Ammon's horn (tissue), 1 donor: Measurements from ENCODE around the gene PLD6.

Source experiments
- DNase-seq: peaks from one replicate; pipeline ENCODE4 v3.0.0-alpha.2; 2016; ENCODE audit warnings: low spot score

PLD6 gene

DNA sequence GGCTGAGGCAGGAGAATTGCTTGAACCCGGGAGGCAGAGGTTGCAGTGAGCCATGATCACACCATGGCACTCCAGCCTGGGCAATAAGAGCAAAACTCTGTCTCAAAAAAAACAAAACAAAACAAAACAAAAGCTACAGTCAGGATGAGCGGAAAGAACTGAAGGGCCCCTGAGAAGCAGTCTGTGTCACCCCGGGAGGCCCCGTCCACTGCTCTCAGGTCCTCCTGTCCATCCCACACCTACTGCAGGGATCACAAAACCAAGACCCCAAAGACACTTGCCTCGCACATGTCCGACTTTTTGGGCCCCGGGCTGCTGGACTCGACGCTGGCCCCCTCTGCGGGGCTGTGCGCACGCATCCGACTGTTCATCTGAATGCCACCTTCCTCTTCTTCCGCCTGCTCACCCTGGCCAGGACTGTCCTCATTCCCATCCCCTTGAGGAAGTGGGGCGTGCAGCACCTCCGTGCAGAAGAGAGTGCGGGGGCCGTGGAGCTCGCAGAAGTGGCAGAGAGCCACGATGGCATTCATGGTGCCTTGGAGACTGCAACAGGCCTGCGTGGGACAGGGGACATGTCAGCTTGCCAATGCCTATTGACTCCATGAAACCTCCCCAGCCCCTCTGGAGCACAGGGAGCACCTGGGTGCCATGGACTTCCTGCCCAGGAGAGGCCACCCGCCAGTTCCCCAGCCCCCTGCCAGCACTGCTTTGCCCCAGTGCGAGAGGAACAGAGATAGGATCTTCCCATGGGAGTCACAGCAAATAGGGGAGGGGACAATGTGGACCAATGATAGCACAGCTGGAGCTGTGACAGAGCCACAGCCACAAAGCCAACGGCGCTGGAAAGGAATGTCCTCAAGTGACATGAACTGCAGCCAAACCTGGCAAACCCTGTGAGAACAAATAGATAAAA, 21.7 kb upstream of the PLD6 start:
- DNase-seq: no peak

GRCh38 chr17:17226451-17227265, 20.5 kb upstream of the PLD6 start:
- DNase-seq: no peak

- DNase-seq: no peak
Observed at GRCh38 chr17:17225901-17226300, 19.8 kb upstream of the PLD6 start.

DNA sequence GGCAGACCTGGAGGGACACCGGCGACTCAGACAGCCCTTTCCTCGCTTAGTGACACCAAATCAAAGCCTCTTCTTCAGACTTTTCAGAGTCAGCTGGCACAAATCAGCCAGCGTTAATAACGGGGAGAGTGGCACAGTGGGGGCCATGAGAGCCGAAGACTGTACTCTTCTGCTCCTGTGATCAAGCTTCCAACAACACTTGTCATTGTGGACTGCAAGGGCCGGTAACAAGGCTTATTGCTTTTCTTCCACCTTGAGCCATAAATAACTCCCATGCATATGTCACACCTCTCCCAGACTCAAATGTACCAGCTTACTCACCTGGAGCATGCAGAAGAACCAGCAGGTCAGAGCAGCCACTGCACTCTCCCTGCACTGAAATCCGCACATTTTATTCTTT, 18.0 kb upstream of the PLD6 start:
- no peak for DNase-seq

DNA sequence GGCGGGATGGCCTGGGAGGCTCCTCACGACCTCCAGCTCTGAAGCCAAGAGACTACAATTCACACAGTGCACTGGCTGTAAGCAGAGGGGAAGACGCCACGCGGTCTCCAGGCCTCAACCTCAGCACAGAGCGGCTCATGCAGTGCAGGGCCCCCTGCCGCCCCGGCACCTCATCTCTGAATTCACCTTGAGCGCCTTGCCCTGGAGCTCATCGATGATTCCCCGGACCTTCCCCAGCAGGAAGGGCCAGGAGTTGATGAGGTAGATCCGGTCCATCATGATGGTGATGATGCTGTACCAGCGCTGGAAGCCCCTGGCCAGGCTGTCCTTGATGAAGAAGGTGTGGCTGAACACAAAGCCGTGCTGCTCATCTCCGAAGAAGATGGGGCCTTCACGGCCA, 17.6 kb upstream of the PLD6 start:
- DNase-seq: no peak

DNA sequence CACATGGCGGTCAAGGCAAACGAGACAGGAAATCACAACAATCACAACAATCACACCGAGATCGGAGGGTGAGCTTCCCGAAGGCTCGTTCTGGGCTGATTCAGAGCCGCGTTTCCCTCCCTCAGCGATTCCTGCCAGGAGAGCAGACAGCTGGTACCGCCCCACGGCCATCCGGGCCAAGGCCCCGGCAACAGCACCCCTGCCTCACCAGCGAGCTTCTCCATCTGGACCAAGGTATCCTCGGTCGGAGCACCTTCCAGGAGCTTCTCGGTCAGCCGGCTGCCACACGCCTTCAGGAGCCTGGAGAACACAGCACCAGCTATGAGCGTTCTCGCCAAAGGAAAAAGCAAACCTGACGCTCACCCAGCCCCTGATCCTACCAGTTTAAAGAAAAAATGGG, 15.2 kb upstream of the PLD6 start:
- no peak for DNase-seq

DNA sequence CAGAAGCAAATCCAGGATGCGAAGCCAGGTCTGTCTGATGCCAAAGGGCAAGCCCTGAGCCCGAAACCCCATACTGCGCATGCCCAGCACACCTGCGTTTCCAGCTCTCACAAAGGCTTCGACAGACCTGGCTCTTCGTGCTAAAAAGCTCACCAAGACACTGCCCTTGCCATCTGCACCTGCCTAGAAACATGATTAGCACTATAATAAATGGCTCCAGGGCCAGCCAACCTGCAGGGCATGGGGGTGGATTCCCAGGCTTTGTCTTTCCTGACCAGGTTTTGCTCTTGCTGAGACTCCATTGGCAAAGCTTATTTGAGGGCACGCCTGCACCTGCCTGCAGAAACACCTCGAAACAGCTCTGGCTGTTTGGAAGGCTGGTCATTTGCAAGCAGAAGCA, 14.4 kb upstream of the PLD6 start:
- DNase-seq: no peak

DNA sequence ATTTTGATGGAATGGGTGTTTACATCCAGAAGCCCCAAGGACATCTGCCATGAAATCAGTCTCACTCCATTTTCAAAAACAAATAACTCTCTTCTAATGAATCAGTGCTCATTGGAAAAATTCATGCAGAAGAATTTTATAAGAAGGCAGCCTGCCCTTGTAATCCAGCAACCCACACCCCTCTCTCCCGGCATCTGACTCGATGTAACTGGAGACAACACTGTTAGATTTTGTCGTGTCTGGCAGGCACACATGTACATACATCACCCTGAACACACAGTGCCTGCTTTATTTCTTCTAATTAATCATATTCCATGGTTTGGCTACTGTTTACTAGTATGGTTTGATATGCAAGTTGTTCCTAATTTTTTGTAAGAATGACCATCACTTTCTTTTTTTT, 11.9 kb upstream of the PLD6 start:
- DNase-seq: no peak

DNA sequence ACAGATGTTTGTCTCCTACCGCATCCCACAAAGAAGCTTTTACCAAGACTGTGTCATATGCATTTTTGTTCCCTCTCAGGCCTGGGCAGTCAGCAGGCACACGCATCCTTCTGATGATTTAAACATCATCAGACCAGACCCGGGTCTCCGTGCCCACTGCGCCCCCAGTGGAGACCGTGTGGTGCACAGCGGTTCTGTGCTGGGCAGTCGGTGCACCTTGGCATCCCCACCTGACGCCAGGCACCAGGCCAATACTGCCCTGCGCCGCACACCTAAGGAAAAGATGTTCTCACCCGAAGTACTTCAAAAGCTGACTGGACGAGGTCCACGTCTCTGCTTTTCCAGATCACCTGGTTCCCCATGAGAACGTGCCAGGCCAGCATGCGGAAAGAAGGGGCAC, 10.6 kb upstream of the PLD6 start:
- no peak for DNase-seq

DNA sequence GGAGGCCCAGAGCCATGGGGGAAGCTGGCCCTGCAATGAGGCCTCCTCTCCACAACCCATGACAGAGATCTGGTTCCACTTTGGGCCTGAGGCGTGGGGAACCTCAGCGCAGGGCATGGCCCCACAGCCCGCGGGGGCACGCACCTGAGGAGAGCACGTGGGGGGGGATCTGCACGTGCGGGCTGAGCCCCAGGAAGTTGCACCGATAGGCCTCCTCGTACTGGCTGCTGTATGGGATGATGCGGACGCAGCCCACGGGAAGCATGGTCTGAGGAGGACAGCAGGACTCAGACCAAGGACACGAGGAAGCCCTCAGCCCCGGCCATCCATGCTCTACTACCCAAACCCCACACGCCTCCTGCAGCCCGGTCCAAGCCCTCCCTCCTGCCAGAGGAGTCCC, 10.1 kb upstream of the PLD6 start:
- no peak for DNase-seq

- no peak for DNase-seq
Observed at GRCh38 chr17:17215575-17215974, 9.4 kb upstream of the PLD6 start.

DNA sequence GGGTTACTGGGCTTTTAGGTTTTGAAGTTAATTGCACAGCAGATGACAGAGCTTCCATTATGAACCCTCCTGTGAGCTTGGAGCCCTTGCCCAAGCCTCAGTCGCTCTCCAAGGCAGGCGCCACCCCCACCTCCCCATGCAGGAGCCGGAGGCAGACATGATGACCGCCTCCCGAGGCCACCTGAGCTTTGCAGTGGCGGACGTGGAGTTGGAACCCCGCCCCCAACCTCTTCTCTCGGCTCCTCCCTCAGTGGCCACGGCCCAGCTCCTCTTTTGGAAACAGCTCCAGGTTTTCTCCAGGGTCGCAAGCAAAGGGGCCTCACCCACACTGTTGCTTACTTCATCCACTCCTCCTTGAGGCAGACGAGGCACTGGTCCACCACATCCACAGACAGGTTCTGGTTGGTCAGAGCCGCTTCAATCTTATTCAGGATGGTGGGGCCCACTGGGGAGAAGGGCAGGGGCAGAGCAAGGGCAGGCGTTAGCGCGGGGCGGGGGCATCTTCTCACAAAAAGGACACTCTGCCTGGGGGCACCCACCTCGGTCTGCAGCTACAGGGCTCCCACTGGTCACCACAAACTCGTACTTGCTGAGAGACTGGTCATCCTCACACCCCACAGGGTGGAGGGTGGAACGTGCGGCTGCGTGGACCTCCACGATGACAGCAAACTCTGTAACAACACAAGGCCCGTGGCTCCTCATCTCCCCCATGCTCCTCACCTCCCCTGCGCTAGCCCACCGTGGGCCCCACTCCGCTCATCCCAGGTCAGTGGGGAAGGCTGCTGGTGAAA, 8.7 kb upstream of the PLD6 start:
- no peak for DNase-seq

DNA sequence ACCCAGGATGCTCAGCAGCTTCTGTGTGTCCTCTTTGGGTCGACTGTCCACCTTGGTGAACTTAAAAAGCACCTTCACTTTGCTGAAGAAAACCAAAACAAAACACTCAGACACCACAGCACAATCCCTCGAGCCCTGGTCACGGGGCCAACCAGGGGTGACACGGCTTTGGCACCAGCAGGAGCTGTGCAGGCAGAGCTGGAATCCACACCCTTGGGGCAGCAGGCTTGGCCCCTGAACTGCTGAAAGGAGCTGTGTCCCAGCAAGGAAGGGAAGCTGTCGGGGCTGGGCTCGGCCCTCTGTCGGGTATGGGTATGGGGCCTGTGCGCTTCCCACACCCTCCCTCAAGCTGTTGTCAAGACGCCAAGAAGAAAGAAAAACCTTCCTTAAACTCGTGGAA, 7.6 kb upstream of the PLD6 start:
- no peak for DNase-seq

- no peak for DNase-seq
Observed at GRCh38 chr17:17207998-17208397, 1.9 kb upstream of the PLD6 start.

DNA sequence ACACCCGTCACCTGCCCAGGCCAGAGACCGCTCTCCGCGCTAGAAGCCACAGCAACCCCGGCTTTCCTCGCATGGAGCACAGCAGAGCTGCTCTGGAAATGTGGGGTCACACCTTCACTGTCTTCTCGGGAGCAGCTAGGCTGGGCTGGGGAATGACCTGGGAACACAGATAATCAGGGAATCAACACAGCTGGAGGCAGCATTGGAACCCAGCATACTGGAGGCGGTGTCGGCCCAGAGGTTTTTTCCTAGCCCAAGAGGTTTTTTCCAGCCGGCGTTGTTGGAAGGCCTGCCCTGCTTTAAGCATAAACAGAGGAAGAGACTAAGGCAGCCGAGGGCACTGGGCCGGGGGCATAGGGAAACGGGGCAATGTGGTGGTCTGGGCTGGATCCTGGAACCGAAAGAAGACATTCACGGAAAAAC, 791 bp upstream of the PLD6 start:
- no peak for DNase-seq

DNA sequence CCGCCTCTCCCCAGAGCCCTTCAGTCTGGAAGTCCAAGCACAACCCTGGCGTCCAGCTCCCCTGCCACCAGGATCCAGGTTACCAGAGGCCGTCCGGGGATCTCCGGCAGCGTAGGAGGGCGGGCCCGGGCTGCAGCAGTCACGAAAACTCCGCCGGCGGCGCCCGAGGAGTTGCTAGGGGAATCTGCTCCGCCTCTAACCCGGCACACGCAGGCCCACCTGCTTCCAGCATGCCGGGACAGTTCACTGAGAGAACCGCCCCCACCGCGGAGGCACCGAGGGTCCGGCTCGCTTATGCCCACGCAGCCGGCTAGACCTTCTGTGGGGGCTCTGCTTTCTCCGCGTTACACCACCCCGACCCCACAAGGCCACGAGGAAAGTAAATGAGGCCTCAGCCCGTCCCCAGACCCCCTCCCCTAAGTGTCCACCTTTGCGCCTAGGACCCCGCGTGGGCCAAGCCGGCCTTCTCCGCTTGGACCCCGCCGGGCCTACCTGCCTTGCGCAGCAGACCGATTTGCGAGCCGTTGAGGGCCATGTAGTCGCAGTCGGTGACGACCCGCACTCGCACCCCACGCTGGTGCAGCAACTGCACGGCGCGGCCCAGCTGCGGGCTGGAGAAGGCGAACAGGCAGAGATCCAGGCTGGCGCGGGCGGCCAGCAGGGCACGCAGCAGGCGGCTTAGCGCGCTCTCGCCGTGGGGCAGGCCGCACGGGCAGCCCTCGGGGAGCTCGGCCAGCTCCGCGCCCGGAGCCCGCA, 587 bp downstream of the PLD6 start:
- no peak for DNase-seq

GRCh38 chr17:17204635-17205231, 1.4 kb downstream of the PLD6 start:
- DNase-seq: no peak

GRCh38 chr17:17204041-17204591, 2.0 kb downstream of the PLD6 start:
- peak; percentile 81 for DNase-seq

DNA sequence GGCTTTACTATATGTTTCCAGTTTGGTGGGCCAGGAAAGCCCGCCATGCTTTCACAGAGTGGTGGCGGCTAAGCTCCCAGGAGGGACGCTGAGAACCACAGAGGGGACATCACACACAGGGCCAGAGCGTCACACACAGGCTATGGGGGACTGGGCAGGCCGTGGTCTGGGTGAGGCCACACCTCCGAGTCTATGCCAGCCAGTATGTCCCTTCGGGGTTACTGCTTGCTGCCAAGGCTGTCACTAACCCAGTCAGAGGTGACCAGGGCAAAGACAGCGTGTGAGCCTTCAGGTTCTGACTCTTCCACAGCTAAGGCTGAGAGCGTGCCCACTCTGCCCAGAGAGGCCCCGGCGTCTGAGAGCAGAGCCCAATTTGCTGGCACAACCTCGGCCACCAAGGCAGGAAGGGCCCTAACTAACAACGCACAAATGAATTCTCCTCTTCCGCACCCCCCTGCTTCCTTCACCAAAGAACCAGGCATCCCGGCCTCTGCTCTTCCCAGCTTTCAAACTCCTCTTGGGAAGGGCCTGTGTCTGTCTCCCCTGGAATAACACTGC, 2.9 kb downstream of the PLD6 start:
- no peak for DNase-seq

DNA sequence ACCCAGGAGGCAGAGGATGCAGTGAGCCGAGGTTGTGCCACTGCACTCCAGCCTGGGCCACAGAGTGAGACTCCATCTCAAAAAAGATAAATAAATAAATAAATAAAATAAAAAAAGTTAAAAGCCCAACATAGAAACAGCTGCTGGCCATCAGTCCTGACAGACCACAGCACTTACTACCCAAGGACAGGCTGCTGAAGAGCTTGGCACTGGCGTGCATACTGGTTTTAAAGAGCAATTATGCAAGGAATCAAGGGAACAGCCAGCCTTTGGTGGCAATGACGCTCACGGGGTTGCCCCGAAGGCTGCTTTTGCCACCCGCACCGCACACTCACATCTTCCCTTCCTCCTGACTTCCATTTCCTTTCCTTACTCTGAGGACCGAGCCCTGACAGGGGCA, 4.2 kb downstream of the PLD6 start:
- DNase-seq: no peak

GRCh38 chr17:17201271-17201670, 4.9 kb downstream of the PLD6 start:
- DNase-seq: no peak
